A673 (cell line): ENCODE data around the gene EFHD2.

ENCODE experiments used
- EZH2 ChIP-seq: fragments of 200-600 bp; sonication (generic); IDR thresholded peaks from 2 replicates; pipeline ENCODE4 v1.6.1; 2017; ENCODE audit warnings: borderline replicate concordance, low read depth, mild to moderate bottlenecking, mixed read lengths, antibody characterized with exemption, low read length; ENCODE audit not compliant: poor library complexity, severe bottlenecking
- TF ChIP-seq, protein P1 (sequence below): fragments of 300-800, 200-600 bp; sonication (generic); conservative IDR thresholded peaks from 2 replicates; pipeline ENCODE4 v1.5.1; 2017; ENCODE audit warnings: low read depth, mild to moderate bottlenecking, antibody characterized with exemption, low read length, moderate library complexity, mixed read lengths

DNA sequence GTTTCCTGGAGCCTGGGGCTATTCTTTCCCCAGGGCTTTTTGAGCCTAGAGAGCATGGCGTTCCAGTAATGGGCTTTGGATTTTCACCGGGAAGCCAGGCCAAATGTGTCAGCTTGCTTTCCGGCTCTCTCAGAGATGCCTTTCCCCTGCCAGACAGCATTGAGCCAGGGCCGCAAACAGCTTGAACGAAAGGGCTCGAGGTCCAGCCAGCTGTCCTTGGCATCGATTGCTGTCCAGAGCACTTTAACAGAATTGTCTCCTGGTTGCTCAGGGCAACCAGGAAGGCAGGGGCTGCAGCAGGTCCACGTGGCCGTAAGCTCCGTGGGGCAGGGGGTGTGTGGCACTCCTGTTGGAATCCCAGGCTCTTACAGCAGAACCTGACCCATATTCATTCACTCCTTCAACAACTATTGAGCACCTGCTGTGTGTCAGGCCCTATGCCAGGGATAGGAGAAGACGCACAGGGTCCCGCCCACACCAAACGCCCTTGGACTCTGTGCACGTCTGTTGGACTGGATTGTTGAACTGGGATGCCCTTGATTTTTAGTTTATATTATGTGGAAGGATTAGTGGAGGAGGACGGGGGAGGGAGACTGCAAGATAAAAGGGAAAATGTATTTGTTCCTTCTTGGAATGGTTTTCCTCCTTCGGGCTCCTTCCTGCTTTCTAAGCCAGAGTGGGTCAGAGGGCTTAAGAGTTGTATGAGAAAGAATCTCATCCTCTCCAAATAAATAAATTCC is 38.7 kb upstream of the EFHD2 start:
- TF ChIP-seq, protein P1, sequence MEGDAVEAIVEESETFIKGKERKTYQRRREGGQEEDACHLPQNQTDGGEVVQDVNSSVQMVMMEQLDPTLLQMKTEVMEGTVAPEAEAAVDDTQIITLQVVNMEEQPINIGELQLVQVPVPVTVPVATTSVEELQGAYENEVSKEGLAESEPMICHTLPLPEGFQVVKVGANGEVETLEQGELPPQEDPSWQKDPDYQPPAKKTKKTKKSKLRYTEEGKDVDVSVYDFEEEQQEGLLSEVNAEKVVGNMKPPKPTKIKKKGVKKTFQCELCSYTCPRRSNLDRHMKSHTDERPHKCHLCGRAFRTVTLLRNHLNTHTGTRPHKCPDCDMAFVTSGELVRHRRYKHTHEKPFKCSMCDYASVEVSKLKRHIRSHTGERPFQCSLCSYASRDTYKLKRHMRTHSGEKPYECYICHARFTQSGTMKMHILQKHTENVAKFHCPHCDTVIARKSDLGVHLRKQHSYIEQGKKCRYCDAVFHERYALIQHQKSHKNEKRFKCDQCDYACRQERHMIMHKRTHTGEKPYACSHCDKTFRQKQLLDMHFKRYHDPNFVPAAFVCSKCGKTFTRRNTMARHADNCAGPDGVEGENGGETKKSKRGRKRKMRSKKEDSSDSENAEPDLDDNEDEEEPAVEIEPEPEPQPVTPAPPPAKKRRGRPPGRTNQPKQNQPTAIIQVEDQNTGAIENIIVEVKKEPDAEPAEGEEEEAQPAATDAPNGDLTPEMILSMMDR: no peak
- TF ChIP-seq EZH2: no peak
